ENCODE results near the gene WWOX. TPM values are rescaled to one million over a fixed set of nuclear protein-coding genes. Genes with fewer than 3 reads are reported as not detected.

WWOX gene
- polyA plus RNA-seq, 1 donor (not counting 4 experiments of a cell fraction or from before 2014, with no cell fraction given) = 5.1 TPM

GRCh38 chr16:79076047-79076767, 976.8 kb downstream of the WWOX start:
- Histone ChIP-seq H3K27me3 (ENCODE audit: control insufficient read depth, extremely low read depth, insufficient read depth, low read length) (no peaks in the 10 kb centered on the region), H3K4me1 (ENCODE audit: control insufficient read depth, extremely low read depth, insufficient read depth, low read length) (peaks cover 6% of the 10 kb centered on the region), H3K36me3 (ENCODE audit: control insufficient read depth in 2 of 2, extremely low read depth in 1 of 2, insufficient read depth in 2 of 2, low read length in 2 of 2) (no peaks in the 10 kb centered on the region), H3K9ac (ENCODE audit: control insufficient read depth, extremely low read depth, insufficient read depth, low read length) (no peak overlapping the region), H2AFZ (ENCODE audit: control insufficient read depth, low read length) (no peak overlapping the region), H3K9me1 (ENCODE audit: control insufficient read depth, extremely low read depth, insufficient read depth, low read length) (no peaks in the 10 kb centered on the region), H3K4me3 (ENCODE audit: control insufficient read depth in 2 of 3, extremely low read depth in 1 of 3, insufficient read depth in 2 of 3, low read depth in 1 of 3, low read length in 3 of 3) (no peak overlapping the region), H4K20me1 (ENCODE audit: control insufficient read depth, extremely low read depth, insufficient read depth, low read length) (no peaks in the 10 kb centered on the region), H3K9me3 (ENCODE audit: control insufficient read depth, low read depth, low read length) (no peaks in the 10 kb centered on the region), H3K27ac (ENCODE audit: control insufficient read depth, insufficient read depth, low read length) (no peak overlapping the region), H3K4me2 (ENCODE audit: control insufficient read depth, extremely low read depth, insufficient read depth, low read depth, low read length) (no peak overlapping the region), H3K79me2 (ENCODE audit: control insufficient read depth, insufficient read depth, low read length) (no peaks in the 10 kb centered on the region)
- DNase-seq (ENCODE audit: low read depth, low spot score) (no peak), FAIRE-seq (no peak)
- dilution Hi-C loops (cut with MboI; ENCODE audit: extremely low pct_ligation_motif_present, low sequenced_read_pairs) = no loop called here
- TF ChIP-seq EZH2 (IDR thresholded peaks at IDR 0.05; ENCODE audit: low read length) = no peak
- no peak for TF ChIP-seq CTCF (optimal IDR thresholded peaks at IDR 0.05 in 1 of 3, IDR thresholded peaks at IDR 0.05 in 1 of 3, conservative IDR thresholded peaks at IDR 0.05 in 1 of 3; ENCODE audit: extremely low read depth in 1 of 3, insufficient read depth in 2 of 3, low read length in 3 of 3)

GRCh38 chr16:79077346-79077745, 977.9 kb downstream of the WWOX start:
- FAIRE-seq (no peak), DNase-seq (ENCODE audit: low read depth, low spot score) (no peak)
- Histone ChIP-seq H3K4me2 (ENCODE audit: control insufficient read depth, extremely low read depth, insufficient read depth, low read depth, low read length) (no peak overlapping the region), H3K27me3 (ENCODE audit: control insufficient read depth, extremely low read depth, insufficient read depth, low read length) (no peaks in the 10 kb centered on the region), H3K36me3 (ENCODE audit: control insufficient read depth in 2 of 2, extremely low read depth in 1 of 2, insufficient read depth in 2 of 2, low read length in 2 of 2) (no peaks in the 10 kb centered on the region), H3K27ac (ENCODE audit: control insufficient read depth, insufficient read depth, low read length) (no peak overlapping the region), H3K9me1 (ENCODE audit: control insufficient read depth, extremely low read depth, insufficient read depth, low read length) (no peaks in the 10 kb centered on the region), H3K4me1 (ENCODE audit: control insufficient read depth, extremely low read depth, insufficient read depth, low read length) (no peaks in the 10 kb centered on the region), H3K9ac (ENCODE audit: control insufficient read depth, extremely low read depth, insufficient read depth, low read length) (no peak overlapping the region), H3K4me3 (ENCODE audit: control insufficient read depth in 2 of 3, extremely low read depth in 1 of 3, insufficient read depth in 2 of 3, low read depth in 1 of 3, low read length in 3 of 3) (no peak overlapping the region), H4K20me1 (ENCODE audit: control insufficient read depth, extremely low read depth, insufficient read depth, low read length) (no peaks in the 10 kb centered on the region), H2AFZ (ENCODE audit: control insufficient read depth, low read length) (no peak overlapping the region), H3K9me3 (ENCODE audit: control insufficient read depth, low read depth, low read length) (no peaks in the 10 kb centered on the region), H3K79me2 (ENCODE audit: control insufficient read depth, insufficient read depth, low read length) (no peaks in the 10 kb centered on the region)
- TF ChIP-seq EZH2 (IDR thresholded peaks at IDR 0.05; ENCODE audit: low read length) = no peak
- no peak for TF ChIP-seq CTCF (optimal IDR thresholded peaks at IDR 0.05 in 1 of 3, IDR thresholded peaks at IDR 0.05 in 1 of 3, conservative IDR thresholded peaks at IDR 0.05 in 1 of 3; ENCODE audit: extremely low read depth in 1 of 3, insufficient read depth in 2 of 3, low read length in 3 of 3)
- dilution Hi-C loops (cut with MboI; ENCODE audit: extremely low pct_ligation_motif_present, low sequenced_read_pairs) = no loop called here

Measured in keratinocyte (primary cell).